Effector memory CD4-positive, alpha-beta T cell (primary cell): ENCODE data around the gene CDH23.

Experiments
- DNase-seq, 3 donors: peaks; one replicate each; pipeline ENCODE4 v3.0.0-alpha.2; 2020
- H3K27ac ChIP-seq: 2 replicates; pipeline ENCODE4 v1.7.0; 2013; ENCODE audit warnings: mild to moderate bottlenecking, low read length, moderate library complexity; ENCODE audit not compliant: insufficient read depth, poor library complexity, severe bottlenecking
- H3K27me3 ChIP-seq: replicated peaks from 2 replicates; pipeline ENCODE4 v1.7.0; 2013; ENCODE audit warnings: mild to moderate bottlenecking, low read length; ENCODE audit not compliant: insufficient read depth, control insufficient read depth, poor library complexity, severe bottlenecking
- H3K36me3 ChIP-seq: 2 replicates; pipeline ENCODE4 v1.7.0; 2013; ENCODE audit warnings: mild to moderate bottlenecking, low read length, moderate library complexity; ENCODE audit not compliant: control insufficient read depth, insufficient read depth
- H3K4me1 ChIP-seq: 2 replicates; pipeline ENCODE4 v1.7.0; 2013; ENCODE audit warnings: low read length, mild to moderate bottlenecking; ENCODE audit not compliant: control insufficient read depth, insufficient read depth, poor library complexity, severe bottlenecking
- H3K4me3 ChIP-seq: 2 replicates; pipeline ENCODE4 v1.7.0; 2013; ENCODE audit warnings: low read length, low read depth, mild to moderate bottlenecking; ENCODE audit not compliant: insufficient read depth, poor library complexity, severe bottlenecking
- H3K9me3 ChIP-seq: 2 replicates; pipeline ENCODE4 v1.7.0; 2013; ENCODE audit warnings: mild to moderate bottlenecking, low read length, moderate library complexity; ENCODE audit not compliant: control insufficient read depth

The CDH23 gene

GRCh38 chr10:71762324-71762723 lies 365.6 kb downstream of the CDH23 start:
- H3K27ac ChIP-seq = peak overlapping the region; percentile 88
- H3K36me3 ChIP-seq = peaks cover 68% of the 10 kb centered on the region
- no peak for DNase-seq
- H3K27me3 ChIP-seq = no peaks in the 10 kb centered on the region
- no peaks in the 10 kb centered on the region for H3K9me3 ChIP-seq
- no peak overlapping the region for H3K4me3 ChIP-seq
- H3K4me1 ChIP-seq = peaks cover 86% of the 10 kb centered on the region

GRCh38 chr10:71763352-71764127 lies 366.8 kb downstream of the CDH23 start:
- DNase-seq = no peak
- Histone ChIP-seq H3K4me1 (peaks cover 86% of the 10 kb centered on the region), H3K9me3 (no peaks in the 10 kb centered on the region), H3K4me3 (no peak overlapping the region), H3K36me3 (peaks cover 68% of the 10 kb centered on the region), H3K27ac (peak overlapping the region; percentile 88), H3K27me3 (no peaks in the 10 kb centered on the region)

- Histone ChIP-seq H3K27me3 (no peaks in the 10 kb centered on the region), H3K36me3 (peaks cover 59% of the 10 kb centered on the region), H3K4me1 (peaks cover 89% of the 10 kb centered on the region), H3K9me3 (no peaks in the 10 kb centered on the region), H3K27ac (peak overlapping the region; percentile 88), H3K4me3 (peak overlapping the region; percentile 2)
- DNase-seq = no peak
Observed at GRCh38 chr10:71765176-71765904, 368.6 kb downstream of the CDH23 start.

GRCh38 chr10:71765906-71766716 lies 369.4 kb downstream of the CDH23 start:
- Histone ChIP-seq H3K9me3 (no peaks in the 10 kb centered on the region), H3K36me3 (peaks cover 52% of the 10 kb centered on the region), H3K27ac (peak overlapping the region; percentile 88), H3K4me1 (peaks cover 89% of the 10 kb centered on the region), H3K27me3 (no peaks in the 10 kb centered on the region), H3K4me3 (no peak overlapping the region)
- DNase-seq = no peak

- peaks cover 47% of the 10 kb centered on the region for H3K36me3 ChIP-seq
- DNase-seq = no peak
- H3K4me3 ChIP-seq = peak overlapping the region; percentile 20
- peak overlapping the region; percentile 88 for H3K27ac ChIP-seq
- no peaks in the 10 kb centered on the region for H3K9me3 ChIP-seq
- H3K27me3 ChIP-seq = no peaks in the 10 kb centered on the region
- peaks cover 83% of the 10 kb centered on the region for H3K4me1 ChIP-seq
Observed at GRCh38 chr10:71766717-71767419, 370.1 kb downstream of the CDH23 start.

- DNase-seq = no peak
- peaks cover 40% of the 10 kb centered on the region for H3K36me3 ChIP-seq
- no peak overlapping the region for H3K4me3 ChIP-seq
Observed at GRCh38 chr10:71767420-71768035, 370.8 kb downstream of the CDH23 start.

GRCh38 chr10:71769279-71769823 lies 372.6 kb downstream of the CDH23 start:
- Histone ChIP-seq H3K27me3 (no peaks in the 10 kb centered on the region), H3K4me1 (peaks cover 67% of the 10 kb centered on the region), H3K4me3 (peak overlapping the region; percentile 97), H3K36me3 (peaks cover 27% of the 10 kb centered on the region), H3K9me3 (no peaks in the 10 kb centered on the region), H3K27ac (peak overlapping the region; percentile 88)
- DNase-seq = peak; percentile 23 to 43 (median 30)

More at GRCh38 chr10:71767420-71768035, 370.8 kb downstream of the CDH23 start:
- Histone ChIP-seq H3K27me3 (no peaks in the 10 kb centered on the region), H3K27ac (peak overlapping the region; percentile 88), H3K9me3 (no peaks in the 10 kb centered on the region), H3K4me1 (peaks cover 78% of the 10 kb centered on the region)

GRCh38 chr10:71770255-71770654 lies 373.5 kb downstream of the CDH23 start:
- Histone ChIP-seq H3K4me3 (peak overlapping the region; percentile 97), H3K9me3 (no peaks in the 10 kb centered on the region), H3K4me1 (peaks cover 63% of the 10 kb centered on the region), H3K27ac (peak overlapping the region; percentile 88), H3K36me3 (peaks cover 24% of the 10 kb centered on the region), H3K27me3 (no peaks in the 10 kb centered on the region)
- no peak for DNase-seq

- H3K27me3 ChIP-seq = no peaks in the 10 kb centered on the region
- no peak for DNase-seq
- H3K36me3 ChIP-seq = peaks cover 19% of the 10 kb centered on the region
- peaks cover 58% of the 10 kb centered on the region for H3K4me1 ChIP-seq
- H3K27ac ChIP-seq = peak overlapping the region; percentile 88
- peak overlapping the region; percentile 97 for H3K4me3 ChIP-seq
- H3K9me3 ChIP-seq = no peaks in the 10 kb centered on the region
Observed at GRCh38 chr10:71770789-71771188, 374.1 kb downstream of the CDH23 start.
